GM12892 (cell line): ENCODE results near the gene LHFPL6.

Experiments used
- POLR2A ChIP-seq: IDR thresholded peaks from 2 replicates; pipeline ENCODE4 v1.6.1; 2011; ENCODE audit warnings: low read depth, low read length, control low read depth
- POLR2AphosphoS5 ChIP-seq: IDR thresholded peaks from 2 replicates; pipeline ENCODE4 v1.6.1; 2011; ENCODE audit warnings: low read depth, low read length, control low read depth
- TAF1 ChIP-seq: IDR thresholded peaks from 2 replicates; pipeline ENCODE4 v1.6.1; 2011; ENCODE audit warnings: low read depth, mild to moderate bottlenecking, control low read depth, low read length, borderline replicate concordance

DNA sequence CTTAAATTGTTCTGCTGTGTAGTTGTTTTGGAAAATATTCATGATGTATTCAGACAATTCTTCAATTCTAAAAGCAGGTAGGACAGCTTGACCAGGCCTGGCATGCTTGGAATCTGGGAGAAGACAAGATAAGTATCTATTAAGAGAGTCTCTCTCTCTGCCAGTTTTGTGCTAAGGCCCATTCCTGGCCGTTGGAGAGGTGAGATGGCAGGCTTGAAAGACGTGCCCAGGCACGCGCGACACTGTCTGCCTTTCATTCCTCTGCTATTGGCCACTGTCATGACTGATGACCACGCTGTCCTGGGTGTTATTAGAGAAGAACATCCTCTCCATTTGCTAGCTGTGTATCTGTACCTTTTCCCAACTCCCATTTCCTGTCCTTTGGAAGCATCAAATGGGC, 90.3 kb downstream of the LHFPL6 start:
- TF ChIP-seq POLR2A: no peak
- no peak for TF ChIP-seq POLR2AphosphoS5
- no peak for TF ChIP-seq TAF1
